ENCODE measurements around the gene SPAG16. TPM values are rescaled to one million over a fixed set of nuclear protein-coding genes. Genes with fewer than 3 reads are reported as not detected.

Gene SPAG16
- total RNA-seq, 4 donors from 2014 or later: 25.5 to 42.7 (median 27.8) TPM

DNA sequence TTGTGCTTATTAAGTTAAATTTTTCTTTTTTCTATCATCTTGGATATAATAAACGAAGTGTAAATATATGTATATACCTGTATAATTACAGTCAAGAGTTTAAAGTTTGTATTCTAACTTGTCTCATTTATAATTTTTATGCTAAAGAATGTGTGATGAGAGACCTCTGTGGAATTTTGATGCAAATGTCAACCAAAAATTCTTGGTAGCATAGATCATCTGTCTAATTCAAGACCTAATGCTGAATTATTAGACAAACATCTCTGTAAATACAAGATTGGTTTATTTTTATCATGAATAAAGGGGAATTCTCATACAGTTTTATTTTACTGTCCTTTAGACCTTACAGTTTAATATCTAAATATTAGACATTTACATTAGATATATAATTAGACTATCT, 977.4 kb downstream of the SPAG16 start:
- Histone ChIP-seq H3K36me3 (no peaks in the 10 kb centered on the region), H3K27ac (no peak overlapping the region), H3K27me3 (no peaks in the 10 kb centered on the region), H3K9me3 (no peaks in the 10 kb centered on the region), H3K4me3 (no peak overlapping the region), H3K4me1 (no peaks in the 10 kb centered on the region)
- WGBS, 2 donors: 81 to 82% methylated on average over 1 of the region's 1 CpG
- TF ChIP-seq POLR2A (IDR thresholded peaks at IDR 0.05): no peak
- no peak for DNase-seq (ENCODE audit: low spot score in 2 of 2)

DNA sequence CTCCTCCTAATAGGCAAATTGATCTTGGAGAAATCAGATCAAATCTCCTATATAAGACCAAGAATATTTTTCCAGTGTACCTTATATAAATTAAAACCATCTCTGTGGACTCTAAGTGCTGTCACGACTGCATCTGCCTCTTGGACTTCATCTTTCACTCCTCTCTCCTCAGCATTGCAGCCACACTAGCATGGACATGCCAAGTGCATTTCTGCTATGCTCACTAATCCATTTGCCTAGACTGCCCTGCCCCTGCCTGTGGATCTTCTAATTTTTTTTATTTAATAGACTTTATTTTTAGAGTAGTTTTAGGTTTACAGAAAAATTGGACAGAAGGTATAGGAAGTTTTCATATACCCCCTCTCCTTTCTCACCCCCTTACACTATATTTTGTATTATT, 979.9 kb downstream of the SPAG16 start:
- TF ChIP-seq EP300 (IDR thresholded peaks at IDR 0.05) (no peak), POLR2A (IDR thresholded peaks at IDR 0.05) (no peak), CTCF (IDR thresholded peaks at IDR 0.05) (no peak)
- 58 to 61% methylated on average over 1 of the region's 1 CpG for WGBS, 2 donors
- no peak for DNase-seq (ENCODE audit: low spot score in 2 of 2)
- no peaks in the 10 kb centered on the region for H3K9me3 ChIP-seq
- no peaks in the 10 kb centered on the region for H3K27me3 ChIP-seq
- no peak overlapping the region for H3K27ac ChIP-seq
- no peak overlapping the region for H3K4me3 ChIP-seq
- no peaks in the 10 kb centered on the region for H3K4me1 ChIP-seq
- H3K36me3 ChIP-seq: no peaks in the 10 kb centered on the region

- Histone ChIP-seq H3K4me1 (no peaks in the 10 kb centered on the region), H3K36me3 (no peaks in the 10 kb centered on the region), H3K9me3 (no peaks in the 10 kb centered on the region), H3K27me3 (no peaks in the 10 kb centered on the region), H3K4me3 (no peak overlapping the region), H3K27ac (no peak overlapping the region)
- TF ChIP-seq EP300 (IDR thresholded peaks at IDR 0.05) (no peak), POLR2A (IDR thresholded peaks at IDR 0.05) (no peak), CTCF (IDR thresholded peaks at IDR 0.05) (no peak)
- DNase-seq (ENCODE audit: low spot score in 2 of 2): no peak
- WGBS, 2 donors: 44 to 54% methylated on average over 3 of the region's 3 CpGs
Measured at GRCh38 chr2:214265991-214266489, 981.8 kb downstream of the SPAG16 start.

DNA sequence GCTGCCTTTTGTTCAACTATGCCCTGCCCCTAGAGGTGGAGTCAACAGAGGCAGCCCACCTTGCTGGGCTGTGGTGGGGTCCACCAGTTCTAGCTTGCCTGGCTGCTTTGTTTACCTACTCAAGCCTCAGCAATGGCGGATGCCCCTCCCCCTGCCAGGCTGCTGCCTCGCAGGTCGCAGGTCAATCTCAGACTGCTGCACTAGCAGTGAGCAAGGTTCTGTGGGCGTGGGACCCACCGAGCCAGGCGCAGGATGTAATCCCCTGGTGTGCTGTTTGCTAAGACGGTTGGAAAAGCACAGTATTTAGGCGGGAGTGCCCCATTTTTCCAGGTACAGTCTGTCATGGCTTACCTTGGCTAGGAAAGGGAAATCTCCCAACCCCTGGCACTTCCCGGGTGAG, 993.6 kb downstream of the SPAG16 start:
- H3K4me3 ChIP-seq: no peak overlapping the region
- H3K27ac ChIP-seq: no peak overlapping the region
- no peaks in the 10 kb centered on the region for H3K27me3 ChIP-seq
- H3K4me1 ChIP-seq: no peaks in the 10 kb centered on the region
- no peak for DNase-seq (ENCODE audit: low spot score in 2 of 2)
- 80 to 89% methylated on average over 9 of the region's 9 CpGs for WGBS, 2 donors
- peaks cover 0 to 12% (median 0%) of the 10 kb centered on the region in 4 donors for H3K9me3 ChIP-seq
- H3K36me3 ChIP-seq: no peaks in the 10 kb centered on the region
- TF ChIP-seq POLR2A (IDR thresholded peaks at IDR 0.05): no peak
- no peak for TF ChIP-seq CTCF (IDR thresholded peaks at IDR 0.05)
- no peak for TF ChIP-seq EP300 (IDR thresholded peaks at IDR 0.05)

GRCh38 chr2:214286011-214286410, 1001.7 kb downstream of the SPAG16 start:
- Histone ChIP-seq H3K27me3 (no peaks in the 10 kb centered on the region), H3K27ac (no peak overlapping the region), H3K36me3 (no peaks in the 10 kb centered on the region), H3K4me3 (no peak overlapping the region), H3K9me3 (no peaks in the 10 kb centered on the region), H3K4me1 (no peaks in the 10 kb centered on the region)
- TF ChIP-seq POLR2A (IDR thresholded peaks at IDR 0.05) (no peak), CTCF (IDR thresholded peaks at IDR 0.05) (no peak), EP300 (IDR thresholded peaks at IDR 0.05) (no peak)
- DNase-seq (ENCODE audit: low spot score in 2 of 2): no peak
- WGBS, 2 donors: 23 to 33% methylated on average over 3 of the region's 3 CpGs

DNA sequence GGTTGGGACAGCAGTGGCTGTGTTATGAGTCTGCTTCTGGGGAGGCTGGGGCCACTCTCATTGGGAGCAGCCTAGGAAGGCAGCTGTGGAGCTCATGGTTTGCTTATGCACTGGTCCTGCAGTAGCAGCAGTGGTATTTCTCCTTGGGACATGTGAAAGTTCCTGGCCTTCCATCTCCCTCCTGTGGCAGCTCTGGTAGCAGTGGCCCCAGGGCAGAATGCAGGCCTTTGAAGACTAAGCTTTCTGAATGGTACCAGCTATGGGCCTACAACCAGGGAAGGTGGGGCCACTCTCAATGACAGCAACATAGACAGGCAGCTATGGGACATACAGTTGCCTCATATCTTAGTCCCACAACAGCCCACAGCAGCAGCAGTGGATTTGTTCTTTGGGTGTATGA, 1009.3 kb downstream of the SPAG16 start:
- no peak overlapping the region for H3K4me3 ChIP-seq
- H3K9me3 ChIP-seq: peaks cover 0 to 21% (median 5%) of the 10 kb centered on the region in 4 donors
- no peaks in the 10 kb centered on the region for H3K27me3 ChIP-seq
- H3K4me1 ChIP-seq: no peaks in the 10 kb centered on the region
- H3K27ac ChIP-seq: no peak overlapping the region
- TF ChIP-seq EP300 (IDR thresholded peaks at IDR 0.05) (no peak), CTCF (IDR thresholded peaks at IDR 0.05) (no peak), POLR2A (IDR thresholded peaks at IDR 0.05) (no peak)
- H3K36me3 ChIP-seq: no peaks in the 10 kb centered on the region
- no peak for DNase-seq (ENCODE audit: low spot score in 2 of 2)

Data from tibial nerve (tissue), 4 donors.